HG02981 (cell line): ENCODE data around the gene RNF220.
"Not testable (repeated sequence)": the region's sequence is repeated elsewhere in the genome, so short reads cannot be mapped to it uniquely, and the experiment has no call there.

Experiments used
- ATAC-seq: cut with Tn5 transposase; IDR thresholded peaks from one replicate; pipeline ENCODE4 v1.9.1; 2021; ENCODE audit warnings: mild to moderate bottlenecking, moderate library complexity; ENCODE audit not compliant: unreplicated experiment

The RNF220 gene

GRCh38 chr1:44545961-44546360 lies 140.9 kb downstream of the RNF220 start:
- ATAC-seq = no peak

GRCh38 chr1:44546403-44547053 lies 141.5 kb downstream of the RNF220 start:
- ATAC-seq = no peak

- no peak for ATAC-seq
These were observed 142.3 kb downstream of the RNF220 start for GRCh38 chr1:44547361-44547760.

GRCh38 chr1:44547837-44548236 lies 142.8 kb downstream of the RNF220 start:
- ATAC-seq = no peak

- no peak for ATAC-seq
These were observed 144.5 kb downstream of the RNF220 start for GRCh38 chr1:44549510-44549909.

GRCh38 chr1:44553127-44553758 lies 148.2 kb downstream of the RNF220 start:
- ATAC-seq = no peak

- no peak for ATAC-seq
These were observed 148.7 kb downstream of the RNF220 start for GRCh38 chr1:44553771-44554170.

GRCh38 chr1:44554706-44555105 lies 149.7 kb downstream of the RNF220 start:
- no peak for ATAC-seq

- ATAC-seq = no peak
These were observed 152.7 kb downstream of the RNF220 start for GRCh38 chr1:44557778-44558177.

GRCh38 chr1:44558883-44559282 lies 153.8 kb downstream of the RNF220 start:
- ATAC-seq = no peak

- no peak for ATAC-seq
These were observed 154.3 kb downstream of the RNF220 start for GRCh38 chr1:44559330-44559729.

- no peak for ATAC-seq
These were observed 154.9 kb downstream of the RNF220 start for GRCh38 chr1:44559913-44560312.

GRCh38 chr1:44560696-44561095 lies 155.6 kb downstream of the RNF220 start:
- ATAC-seq = not testable (repeated sequence)

- no peak for ATAC-seq
These were observed 160.2 kb downstream of the RNF220 start for GRCh38 chr1:44565259-44565750.

GRCh38 chr1:44565833-44566232 lies 160.8 kb downstream of the RNF220 start:
- no peak for ATAC-seq

GRCh38 chr1:44566281-44567046 lies 161.4 kb downstream of the RNF220 start:
- ATAC-seq = no peak

GRCh38 chr1:44568128-44568900 lies 163.3 kb downstream of the RNF220 start:
- ATAC-seq = no peak

GRCh38 chr1:44569491-44569890 lies 164.4 kb downstream of the RNF220 start:
- no peak for ATAC-seq

- ATAC-seq = no peak
These were observed 166.9 kb downstream of the RNF220 start for GRCh38 chr1:44571712-44572571.

GRCh38 chr1:44572572-44572879 lies 167.5 kb downstream of the RNF220 start:
- ATAC-seq = no peak
